KOPT-K1 (cell line): ENCODE results near the gene SEMA6A.

Source experiments
- H3K27ac ChIP-seq: fragments of 200-600 bp; sonication (generic); 2 replicates; pipeline ENCODE4 v1.5.1; 2016; ENCODE audit warnings: antibody characterized with exemption, mild to moderate bottlenecking, low read depth, low read length; ENCODE audit not compliant: poor library complexity, severe bottlenecking
- H3K36me3 ChIP-seq: fragments of 200-600 bp; sonication (generic); 2 replicates; pipeline ENCODE4 v1.5.1; 2017; ENCODE audit warnings: antibody characterized with exemption, mild to moderate bottlenecking, low read length, moderate library complexity; ENCODE audit not compliant: insufficient read depth
- H3K9me3 ChIP-seq: fragments of 200-600 bp; sonication (generic); 2 replicates; pipeline ENCODE4 v1.5.1; 2017; ENCODE audit warnings: antibody characterized with exemption, low read length, mild to moderate bottlenecking; ENCODE audit not compliant: insufficient read depth, poor library complexity, severe bottlenecking

SEMA6A gene

GRCh38 chr5:116459301-116459700, 115.3 kb downstream of the SEMA6A start:
- Histone ChIP-seq H3K36me3 (no peaks in the 10 kb centered on the region), H3K9me3 (no peaks in the 10 kb centered on the region), H3K27ac (no peak overlapping the region)

- H3K27ac ChIP-seq = no peak overlapping the region
- H3K9me3 ChIP-seq = no peaks in the 10 kb centered on the region
- H3K36me3 ChIP-seq = no peaks in the 10 kb centered on the region
Measured at GRCh38 chr5:116457062-116457461, 117.6 kb downstream of the SEMA6A start.

- H3K36me3 ChIP-seq = no peaks in the 10 kb centered on the region
- H3K27ac ChIP-seq = no peak overlapping the region
- H3K9me3 ChIP-seq = no peaks in the 10 kb centered on the region
Measured at GRCh38 chr5:116456036-116456435, 118.6 kb downstream of the SEMA6A start.

- H3K36me3 ChIP-seq = no peaks in the 10 kb centered on the region
- no peaks in the 10 kb centered on the region for H3K9me3 ChIP-seq
- H3K27ac ChIP-seq = no peak overlapping the region
Measured at GRCh38 chr5:116455061-116455460, 119.6 kb downstream of the SEMA6A start.

GRCh38 chr5:116454417-116454927, 120.2 kb downstream of the SEMA6A start:
- Histone ChIP-seq H3K36me3 (no peaks in the 10 kb centered on the region), H3K27ac (no peak overlapping the region), H3K9me3 (no peaks in the 10 kb centered on the region)

- no peaks in the 10 kb centered on the region for H3K36me3 ChIP-seq
- H3K9me3 ChIP-seq = no peaks in the 10 kb centered on the region
- H3K27ac ChIP-seq = no peak overlapping the region
Measured at GRCh38 chr5:116453988-116454411, 120.6 kb downstream of the SEMA6A start.

GRCh38 chr5:116452774-116453368, 121.8 kb downstream of the SEMA6A start:
- no peaks in the 10 kb centered on the region for H3K36me3 ChIP-seq
- no peaks in the 10 kb centered on the region for H3K9me3 ChIP-seq
- no peak overlapping the region for H3K27ac ChIP-seq

- Histone ChIP-seq H3K9me3 (no peaks in the 10 kb centered on the region), H3K36me3 (no peaks in the 10 kb centered on the region), H3K27ac (no peak overlapping the region)
Measured at GRCh38 chr5:116451905-116452450, 122.6 kb downstream of the SEMA6A start.

GRCh38 chr5:116451066-116451465, 123.6 kb downstream of the SEMA6A start:
- Histone ChIP-seq H3K9me3 (no peaks in the 10 kb centered on the region), H3K36me3 (no peaks in the 10 kb centered on the region), H3K27ac (no peak overlapping the region)

- Histone ChIP-seq H3K9me3 (no peaks in the 10 kb centered on the region), H3K27ac (no peak overlapping the region), H3K36me3 (no peaks in the 10 kb centered on the region)
Measured at GRCh38 chr5:116449458-116449857, 125.2 kb downstream of the SEMA6A start.

- no peak overlapping the region for H3K27ac ChIP-seq
- no peaks in the 10 kb centered on the region for H3K9me3 ChIP-seq
- H3K36me3 ChIP-seq = no peaks in the 10 kb centered on the region
Measured at GRCh38 chr5:116448870-116449427, 125.7 kb downstream of the SEMA6A start.

- H3K9me3 ChIP-seq = no peaks in the 10 kb centered on the region
- no peak overlapping the region for H3K27ac ChIP-seq
- H3K36me3 ChIP-seq = no peaks in the 10 kb centered on the region
Measured at GRCh38 chr5:116448450-116448849, 126.2 kb downstream of the SEMA6A start.

GRCh38 chr5:116446356-116447005, 128.1 kb downstream of the SEMA6A start:
- no peaks in the 10 kb centered on the region for H3K36me3 ChIP-seq
- H3K27ac ChIP-seq = no peak overlapping the region
- no peaks in the 10 kb centered on the region for H3K9me3 ChIP-seq

- no peaks in the 10 kb centered on the region for H3K36me3 ChIP-seq
- H3K9me3 ChIP-seq = no peaks in the 10 kb centered on the region
- no peak overlapping the region for H3K27ac ChIP-seq
Measured at GRCh38 chr5:116445311-116445710, 129.3 kb downstream of the SEMA6A start.

- H3K27ac ChIP-seq = no peak overlapping the region
- H3K36me3 ChIP-seq = no peaks in the 10 kb centered on the region
- no peaks in the 10 kb centered on the region for H3K9me3 ChIP-seq
Measured at GRCh38 chr5:116444373-116445295, 130.0 kb downstream of the SEMA6A start.
